Keratinocyte (primary cell): ENCODE results near the gene DNAJC24.

Experiments
- CTCF ChIP-seq, 3 experiments: IDR thresholded peaks in 1 of 3; conservative IDR thresholded peaks in 1 of 3; optimal IDR thresholded peaks in 1 of 3; 2 replicates in 2 of 3; 3 replicates in 1 of 3; pipeline versions ENCODE3 to v1.5.1; 2011; ENCODE audit warnings: low read length in 3 of 3, mild to moderate bottlenecking in 3 of 3, moderate library complexity in 2 of 3, control low read depth in 1 of 3, inconsistent platforms in 1 of 3; ENCODE audit not compliant: insufficient read depth in 2 of 3; ENCODE audit errors: extremely low read depth in 1 of 3
- EZH2 ChIP-seq: IDR thresholded peaks from one replicate; pipeline ENCODE4 v1.6.1; 2012; ENCODE audit warnings: inconsistent platforms, mild to moderate bottlenecking, low read length, moderate library complexity

- TF ChIP-seq CTCF (optimal IDR thresholded peaks at IDR 0.05 in 1 of 3, IDR thresholded peaks at IDR 0.05 in 1 of 3, conservative IDR thresholded peaks at IDR 0.05 in 1 of 3; ENCODE audit: extremely low read depth in 1 of 3, insufficient read depth in 2 of 3, low read length in 3 of 3) (peak in 2 of 3 experiments; percentile 42 to 44), EZH2 (no peak)
These were observed 27.7 kb downstream of the DNAJC24 start for GRCh38 chr11:31397239-31397834.
